ENCODE measurements around the gene ERP27. TPM values are rescaled to one million over a fixed set of nuclear protein-coding genes. Genes with fewer than 3 reads are reported as not detected.

Gene ERP27
- total and polyA plus RNA-seq, 2 of the 8 experiments (the other 6 are each of a cell fraction or from before 2014, with no cell fraction given) = not detected

DNA sequence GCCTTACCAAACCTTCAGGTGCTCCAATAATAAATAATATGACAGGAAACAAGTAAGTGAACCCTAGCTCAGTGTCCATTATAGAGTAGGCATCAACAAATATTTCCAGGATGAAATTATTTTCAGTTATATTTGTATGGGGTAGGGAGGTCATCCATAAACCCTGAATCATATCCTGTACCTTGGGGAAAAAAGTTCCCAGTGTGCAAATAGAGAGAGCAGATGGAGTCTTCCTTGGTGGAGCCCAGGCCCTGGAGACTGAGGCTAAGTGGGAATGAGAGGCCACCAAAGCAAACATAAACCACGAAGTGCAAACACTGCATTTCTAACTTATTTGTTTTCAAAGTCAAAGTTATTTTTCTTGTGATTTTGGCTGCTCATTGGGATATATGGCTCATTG is 8.5 kb upstream of the ERP27 start:
- H3K36me3 ChIP-seq (ENCODE audit: control insufficient read depth in 2 of 4, insufficient read depth in 4 of 4, low read length in 3 of 4) = no peaks in the 10 kb centered on the region
- no peak overlapping the region for H2AFZ ChIP-seq (ENCODE audit: low read length)
- no peaks in the 10 kb centered on the region for H3K27me3 ChIP-seq (replicated peaks in 1 of 4; ENCODE audit: control insufficient read depth in 3 of 4, extremely low read depth in 1 of 4, insufficient read depth in 3 of 4, low read length in 3 of 4)
- H4K8ac ChIP-seq (ENCODE audit: extremely low read depth, insufficient read depth, low read length) = no peak overlapping the region
- no peak overlapping the region for H3K9ac ChIP-seq (replicated peaks in 1 of 4; ENCODE audit: extremely low read depth in 1 of 4, low read depth in 3 of 4, low read length in 3 of 4)
- H3K4me2 ChIP-seq (ENCODE audit: insufficient read depth in 1 of 2, low read depth in 2 of 2, low read length in 2 of 2) = no peak overlapping the region
- ChIA-PET CTCF (ENCODE audit: partially characterized antibody) (interaction anchor here (2.9 kb wide), 1 partner anchor 10 kb away, joined by 23 read pairs; the partner anchor contains the start of gene ERP27), POLR2A (ENCODE audit: partially characterized antibody) (no interaction called here)
- H3K14ac ChIP-seq (ENCODE audit: insufficient read length) = no peak overlapping the region
- H3K27ac ChIP-seq (ENCODE audit: low read depth, low read length) = no peak overlapping the region
- H3K56ac ChIP-seq (replicated peaks; ENCODE audit: insufficient read length, low read depth, low read length) = no peak overlapping the region
- 100% methylated on average over 1 of the region's 1 CpG; no CpG with 5 or more reads in 1 of the 2 experiments for WGBS, 2 experiments (ENCODE audit: extremely low coverage in 1 of 2, insufficient coverage in 1 of 2, insufficient read length in 1 of 2, insufficient replicate concordance in 2 of 2, low coverage in 1 of 2, low lambda C conversion rate in 2 of 2, missing lambda C conversion rate in 1 of 2)
- no peak overlapping the region for H3K18ac ChIP-seq (ENCODE audit: extremely low read depth, low read length)
- no peak overlapping the region for H2BK20ac ChIP-seq (ENCODE audit: low read length)
- no peak overlapping the region for H3K4ac ChIP-seq (replicated peaks; ENCODE audit: insufficient read length, low read depth, low read length)
- FAIRE-seq = no peak
- no peaks in the 10 kb centered on the region for H3K79me2 ChIP-seq (ENCODE audit: control insufficient read depth in 1 of 2, insufficient read depth in 2 of 2, low read length in 2 of 2)
- no peak overlapping the region for H3K4me3 ChIP-seq (ENCODE audit: extremely low read depth in 1 of 4, insufficient read depth in 2 of 4, low read depth in 3 of 4, low read length in 4 of 4)
- no peak overlapping the region for H2BK5ac ChIP-seq (ENCODE audit: low read depth, low read length)
- no peak overlapping the region for H4K91ac ChIP-seq (replicated peaks; ENCODE audit: insufficient read length, low read length)
- no peak for TF ChIP-seq FOSL1 (IDR thresholded peaks at IDR 0.05; ENCODE audit: insufficient read depth, low read depth, low read length)
- no peak for TF ChIP-seq BRCA1 (IDR thresholded peaks at IDR 0.05; ENCODE audit: low read depth, low read length)
- TF ChIP-seq RXRA (IDR thresholded peaks at IDR 0.05; ENCODE audit: insufficient read depth, low read depth, low read length) = no peak
- no peak for TF ChIP-seq POLR2A (IDR thresholded peaks at IDR 0.05; ENCODE audit: control extremely low read depth in 1 of 2, low read depth in 2 of 2, low read length in 2 of 2)
- H3K23ac ChIP-seq (ENCODE audit: insufficient read length) = no peak overlapping the region
- DNase-seq (ENCODE audit: low read depth in 1 of 2, low spot score in 2 of 2) = no peak
- no peak overlapping the region for H2AK5ac ChIP-seq (ENCODE audit: low read depth, low read length)
- H2BK15ac ChIP-seq (ENCODE audit: low read length) = no peak overlapping the region
- no peak overlapping the region for H2BK12ac ChIP-seq (ENCODE audit: low read depth, low read length)
- no peaks in the 10 kb centered on the region for H3K9me3 ChIP-seq (ENCODE audit: insufficient read depth in 2 of 2, low read depth in 1 of 2, low read length in 1 of 2)
- no peak overlapping the region for H2BK120ac ChIP-seq (replicated peaks; ENCODE audit: low read depth, low read length)
- H3K4me1 ChIP-seq (replicated peaks in 1 of 4; ENCODE audit: control insufficient read depth in 3 of 4, insufficient read depth in 4 of 4, low read length in 3 of 4) = peaks cover 0 to 4% (median 0%) of the 10 kb centered on the region in 4 experiments; a peak in 1 of 7 replicates
- no peaks in the 10 kb centered on the region; the same call in 1 of the 2 replicates for H3K23me2 ChIP-seq (ENCODE audit: low read depth, low read length)
- H4K20me1 ChIP-seq (replicated peaks in 1 of 2; ENCODE audit: control insufficient read depth in 1 of 2, insufficient read depth in 2 of 2, low read length in 2 of 2) = no peaks in the 10 kb centered on the region
- H4K5ac ChIP-seq (ENCODE audit: insufficient read length, low read depth, low read length) = no peak overlapping the region
- no peaks in the 10 kb centered on the region for H3K79me1 ChIP-seq (ENCODE audit: low read depth, low read length)

All from H1 (cell line).